ENCODE measurements around the gene C1orf35.
A peak's percentile ranks its signal among the peaks of the same experiment; 100 is the strongest.
"Not testable (repeated sequence)": the region's sequence is repeated elsewhere in the genome, so short reads cannot be mapped to it uniquely, and the experiment has no call there.

The C1orf35 gene

GRCh38 chr1:228142155-228142691 is 39.1 kb upstream of the C1orf35 start:
- no peak for DNase-seq

DNA sequence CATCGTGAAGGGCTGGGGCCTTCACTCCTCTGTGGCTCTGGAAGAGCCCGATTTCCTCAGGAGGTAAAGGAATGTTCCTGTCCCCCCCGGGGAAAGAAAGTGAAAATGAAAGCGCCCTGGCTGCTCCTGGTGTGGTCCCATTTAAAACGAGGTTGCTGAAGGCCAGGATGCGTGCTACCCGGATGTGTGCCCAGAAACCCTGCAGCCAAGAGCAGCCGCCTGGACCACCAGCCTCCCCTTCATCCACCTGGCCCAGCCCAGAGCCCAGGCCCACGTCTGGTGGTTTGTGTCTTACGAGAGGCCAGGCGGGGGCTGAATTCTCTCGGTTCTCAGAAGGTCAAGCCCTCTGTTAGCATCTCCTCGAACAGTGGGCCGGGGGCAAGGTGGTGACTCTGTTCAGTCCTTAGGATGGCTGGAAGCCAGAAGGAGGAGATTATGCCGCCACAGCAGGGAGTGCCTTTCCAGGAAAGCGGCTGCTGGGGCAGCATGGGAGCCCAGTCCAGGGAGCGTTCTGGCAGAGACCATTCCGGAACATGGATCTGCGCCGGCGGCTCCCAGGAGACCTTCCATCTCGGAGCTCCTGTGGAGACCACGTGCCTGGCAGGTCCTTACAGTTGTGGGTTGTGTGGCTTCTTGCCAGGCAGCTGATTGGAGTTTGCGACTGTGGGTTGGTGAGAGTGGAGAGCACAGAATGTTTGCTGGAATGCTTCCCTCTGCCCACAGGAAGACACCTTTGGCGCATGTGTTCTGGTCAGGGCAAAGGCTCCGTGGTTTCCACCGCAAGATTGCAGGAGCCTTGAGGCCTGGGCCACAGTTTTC is 38.3 kb upstream of the C1orf35 start:
- DNase-seq, result no peak

- no peak for DNase-seq
Observed at GRCh38 chr1:228140724-228141225, 37.6 kb upstream of the C1orf35 start.

DNA sequence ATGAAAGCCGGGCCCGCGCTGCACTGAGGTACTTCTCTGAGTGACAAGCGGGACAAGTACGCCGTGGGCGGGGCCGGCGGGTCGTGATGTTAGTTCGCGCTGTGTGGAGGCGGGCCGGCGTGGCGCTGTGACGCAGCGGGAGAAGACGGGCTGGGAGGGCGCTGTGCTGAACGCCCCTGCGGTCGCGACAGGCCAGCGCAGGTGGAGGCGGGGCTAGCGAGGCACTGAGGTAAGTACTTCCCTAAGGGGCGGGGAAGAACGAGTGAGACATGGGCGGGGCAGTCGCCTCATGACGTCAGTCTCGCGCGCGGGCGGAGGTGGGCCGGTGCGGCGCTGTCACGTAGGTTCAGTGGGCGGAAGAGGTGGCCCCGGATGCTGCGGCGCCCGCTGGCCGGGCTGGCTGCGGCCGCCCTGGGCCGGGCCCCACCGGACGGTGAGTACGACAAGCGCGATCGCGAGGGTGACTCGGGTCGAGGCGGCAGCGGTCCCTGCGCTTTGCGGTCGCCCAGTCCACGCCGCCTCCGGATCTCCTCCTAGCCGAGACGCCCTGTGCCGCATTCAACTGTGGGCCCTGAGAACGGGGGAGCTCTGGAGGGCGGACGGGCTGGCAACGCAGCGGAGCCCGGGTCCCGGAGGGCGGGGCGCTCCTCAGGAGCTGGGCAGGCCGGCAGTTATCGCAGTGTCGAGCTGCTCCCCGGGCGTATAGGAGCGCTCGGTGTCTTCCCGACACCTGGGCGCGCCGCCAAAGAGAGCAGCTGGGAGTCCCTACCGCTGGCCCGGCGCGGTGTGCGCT is 37.0 kb upstream of the C1orf35 start, which contains the start of gene GUK1:
GUK1 (plus strand) TSS at position 349 of the 793 bp plus-strand sequence; CDS start at position 373, 24 bp downstream.
- DNase-seq, result peak; percentile 95 to 98

- no peak for DNase-seq
Observed at GRCh38 chr1:228139406-228139930, 36.3 kb upstream of the C1orf35 start.

DNA sequence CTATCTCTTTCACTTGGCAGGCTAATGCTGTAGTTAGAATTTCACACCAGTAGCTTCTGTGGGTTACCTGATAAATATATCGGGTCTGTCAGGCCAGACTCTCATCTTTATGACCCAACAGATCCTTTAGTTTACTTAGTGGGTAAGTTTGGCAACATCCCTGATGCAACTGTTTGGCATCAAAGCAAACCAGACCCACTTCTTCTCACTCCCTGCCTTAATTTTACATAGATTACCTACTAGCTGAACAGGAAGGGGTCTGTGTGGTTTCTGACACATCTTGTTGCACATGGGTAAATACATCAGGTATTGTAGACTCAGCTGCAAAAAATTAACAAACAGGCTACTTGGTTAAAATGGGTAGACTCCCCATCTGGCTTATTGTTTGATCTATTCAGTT is 33.8 kb upstream of the C1orf35 start:
- no peak for DNase-seq

DNA sequence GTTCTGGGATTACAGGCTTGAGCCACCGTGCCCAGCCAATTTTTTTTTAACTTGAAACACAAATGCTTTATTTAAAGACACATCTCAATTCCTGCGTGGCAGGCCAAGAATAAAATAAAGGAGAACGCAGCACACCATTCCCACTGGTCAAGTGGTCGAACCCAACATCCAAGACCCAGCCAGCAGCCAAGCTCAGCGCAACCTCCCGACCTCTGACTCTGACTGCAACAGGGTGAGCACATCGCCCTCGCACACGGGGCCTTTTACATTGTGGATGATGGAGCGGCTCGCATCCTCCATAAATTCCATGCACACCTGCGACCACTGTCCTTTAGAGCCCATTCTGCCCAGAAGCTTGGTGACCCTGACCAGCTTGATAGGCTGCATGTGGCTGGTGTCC is 31.5 kb upstream of the C1orf35 start:
- no peak for DNase-seq

GRCh38 chr1:228131766-228132165 is 28.6 kb upstream of the C1orf35 start:
- DNase-seq, result no peak

DNA sequence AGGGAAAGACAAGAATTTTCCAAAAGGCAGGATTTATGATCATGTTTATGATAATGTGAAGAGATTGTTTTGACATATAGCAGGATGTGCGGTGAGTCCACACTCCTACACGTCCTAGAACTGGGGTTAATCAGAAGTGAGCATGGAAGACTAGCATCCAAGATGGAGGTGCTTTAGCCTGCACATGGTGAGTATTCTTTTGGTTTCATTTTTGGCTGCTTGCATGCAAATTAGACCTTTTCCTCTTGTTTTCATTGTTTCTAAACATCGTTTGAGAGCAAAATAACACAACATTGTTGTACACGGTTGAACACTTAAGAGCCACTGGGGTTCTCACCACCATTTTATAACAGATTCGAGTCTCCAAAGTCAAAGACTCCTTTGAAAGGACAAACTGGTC is 22.1 kb upstream of the C1orf35 start:
- DNase-seq, result no peak

GRCh38 chr1:228123505-228123904 is 20.4 kb upstream of the C1orf35 start:
- no peak for DNase-seq

DNA sequence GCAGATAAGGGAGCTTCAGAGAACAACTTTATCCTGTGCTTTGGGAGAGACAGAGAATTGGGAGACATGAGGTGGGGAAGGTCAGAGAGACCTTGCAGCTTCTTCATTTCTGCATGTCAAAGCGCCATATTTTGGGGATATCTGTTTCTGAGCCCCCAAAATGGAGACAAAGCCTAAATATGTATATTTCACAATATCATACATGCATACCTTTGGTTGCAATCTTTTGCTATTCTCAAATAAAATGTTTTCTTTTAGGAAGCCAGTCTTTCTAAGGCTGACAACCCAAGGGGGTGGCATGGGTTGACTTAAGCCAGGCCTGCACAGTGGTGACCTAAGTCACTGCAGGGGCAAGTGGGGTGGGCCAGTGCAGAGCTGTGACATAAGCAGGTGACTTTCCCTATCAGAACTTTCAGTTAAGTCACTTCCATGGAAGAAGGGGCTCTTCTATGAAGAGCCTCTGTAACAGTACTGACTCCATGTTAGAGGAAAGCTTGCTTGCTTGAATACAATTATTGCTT is 19.9 kb upstream of the C1orf35 start:
- DNase-seq, result no peak

- DNase-seq, result no peak
Observed at GRCh38 chr1:228120857-228121489, 17.8 kb upstream of the C1orf35 start.

DNA sequence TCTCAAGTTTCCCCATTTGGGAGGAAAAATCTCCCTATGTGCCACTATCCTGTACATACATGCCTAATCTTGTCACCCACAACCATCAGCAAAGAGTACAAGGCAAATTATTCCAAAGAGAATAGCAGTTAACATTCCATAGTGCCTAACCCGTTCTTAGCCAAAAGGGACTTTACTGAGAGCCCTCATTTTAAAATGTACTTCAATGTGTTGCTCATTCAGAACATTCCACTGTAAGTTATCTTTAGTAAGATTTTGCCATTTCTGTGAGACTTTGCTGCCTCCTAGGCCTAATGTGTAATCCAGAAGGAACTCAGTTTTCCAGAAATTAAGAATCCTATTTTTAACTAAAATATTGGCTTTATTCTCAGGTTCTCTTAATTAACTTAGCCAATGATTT is 17.2 kb upstream of the C1orf35 start:
- no peak for DNase-seq

DNA sequence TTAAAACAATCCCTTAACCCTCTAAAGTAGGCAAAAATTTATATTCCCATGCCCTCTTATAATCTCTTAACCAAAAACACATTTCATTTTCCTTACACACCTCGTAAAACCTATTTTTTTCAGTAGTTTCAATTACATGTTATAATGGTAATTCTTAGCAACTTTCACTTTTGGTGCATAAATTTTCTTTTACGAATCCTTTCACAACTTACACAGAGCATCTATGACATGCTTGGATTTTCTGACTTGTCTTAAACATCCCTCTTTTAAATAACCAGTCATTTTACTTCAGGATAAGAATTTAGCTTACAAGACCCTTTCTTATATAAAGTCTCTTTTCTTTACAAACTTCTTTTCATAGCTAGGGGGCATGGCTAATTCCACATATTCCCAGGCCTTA is 14.9 kb upstream of the C1orf35 start:
- no peak for DNase-seq

- no peak for DNase-seq
Observed at GRCh38 chr1:228117335-228117734, 14.2 kb upstream of the C1orf35 start.

GRCh38 chr1:228114827-228115226 is 11.7 kb upstream of the C1orf35 start:
- no peak for DNase-seq

GRCh38 chr1:228112617-228113016 is 9.5 kb upstream of the C1orf35 start:
- DNase-seq, result no peak

GRCh38 chr1:228112167-228112566 is 9.0 kb upstream of the C1orf35 start:
- no peak for DNase-seq

GRCh38 chr1:228111315-228111714 is 8.2 kb upstream of the C1orf35 start:
- not testable (repeated sequence) for DNase-seq

GRCh38 chr1:228110556-228110955 is 7.4 kb upstream of the C1orf35 start:
- DNase-seq, result no peak

GRCh38 chr1:228109962-228110488 is 6.9 kb upstream of the C1orf35 start:
- DNase-seq, result no peak

All from NCI-H526 (cell line).